GM19328 (cell line): ENCODE data around the gene ESAM.
"Not testable (repeated sequence)": the region's sequence is repeated elsewhere in the genome, so short reads cannot be mapped to it uniquely, and the experiment has no call there.

ENCODE experiments used
- ATAC-seq: cut with Tn5 transposase; IDR thresholded peaks from one replicate; pipeline ENCODE4 v1.9.1; 2021; ENCODE audit warnings: mild to moderate bottlenecking, moderate library complexity; ENCODE audit not compliant: unreplicated experiment

ESAM gene

DNA sequence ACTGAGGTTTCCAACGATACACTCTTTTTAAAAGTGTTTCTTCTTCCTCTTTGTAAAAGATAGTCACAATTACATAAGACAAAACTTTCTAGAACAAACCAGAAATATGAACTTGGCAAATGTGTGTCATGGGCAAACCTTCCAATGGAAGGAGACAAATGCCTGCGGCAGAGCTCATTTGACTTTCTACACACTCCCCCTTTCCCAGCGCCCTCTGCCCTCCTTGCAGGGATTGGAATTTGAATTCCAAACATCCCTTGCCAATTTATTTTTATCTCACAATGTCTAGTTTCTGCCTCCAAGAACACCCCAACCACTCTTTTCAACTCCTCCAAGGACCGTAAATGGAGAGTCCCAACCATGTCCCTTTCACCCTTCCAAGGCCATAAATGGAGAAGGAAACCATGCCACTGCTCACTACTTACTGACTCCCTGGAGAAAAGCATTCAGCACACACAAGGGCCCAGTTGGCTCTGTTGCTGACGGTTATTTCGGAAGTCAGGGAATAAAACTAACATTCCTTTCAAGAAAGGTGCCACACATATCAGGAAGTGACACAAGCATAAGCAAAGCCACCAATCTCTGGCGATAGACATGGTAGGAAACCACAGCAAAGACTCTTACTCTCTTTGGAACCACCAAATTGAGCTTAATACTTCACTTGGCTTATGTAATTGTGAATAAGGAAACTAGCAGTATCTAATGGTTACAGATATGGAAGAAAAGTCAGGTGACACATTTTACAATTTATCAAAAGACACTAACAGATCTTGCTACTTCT is 15.0 kb upstream of the ESAM start:
- no peak for ATAC-seq

DNA sequence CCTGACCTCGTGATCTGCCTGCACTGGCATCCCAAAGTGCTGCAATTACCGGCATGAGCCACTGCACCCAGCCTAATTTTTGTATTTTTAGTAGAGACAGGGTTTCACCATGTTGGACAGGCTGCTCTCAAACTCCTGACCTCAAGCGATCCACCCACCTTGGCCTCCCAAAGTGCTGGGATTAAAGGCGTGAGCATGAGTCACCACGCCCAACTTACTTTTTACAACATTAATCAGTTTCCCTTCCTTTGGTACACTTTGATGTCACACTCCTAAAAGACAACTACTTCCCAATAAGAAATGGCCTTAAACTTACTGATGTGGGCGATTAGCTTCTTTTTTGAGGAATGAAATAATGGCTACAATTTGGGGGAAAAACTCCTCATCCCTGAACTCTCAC is 8.9 kb upstream of the ESAM start:
- not testable (repeated sequence) for ATAC-seq

DNA sequence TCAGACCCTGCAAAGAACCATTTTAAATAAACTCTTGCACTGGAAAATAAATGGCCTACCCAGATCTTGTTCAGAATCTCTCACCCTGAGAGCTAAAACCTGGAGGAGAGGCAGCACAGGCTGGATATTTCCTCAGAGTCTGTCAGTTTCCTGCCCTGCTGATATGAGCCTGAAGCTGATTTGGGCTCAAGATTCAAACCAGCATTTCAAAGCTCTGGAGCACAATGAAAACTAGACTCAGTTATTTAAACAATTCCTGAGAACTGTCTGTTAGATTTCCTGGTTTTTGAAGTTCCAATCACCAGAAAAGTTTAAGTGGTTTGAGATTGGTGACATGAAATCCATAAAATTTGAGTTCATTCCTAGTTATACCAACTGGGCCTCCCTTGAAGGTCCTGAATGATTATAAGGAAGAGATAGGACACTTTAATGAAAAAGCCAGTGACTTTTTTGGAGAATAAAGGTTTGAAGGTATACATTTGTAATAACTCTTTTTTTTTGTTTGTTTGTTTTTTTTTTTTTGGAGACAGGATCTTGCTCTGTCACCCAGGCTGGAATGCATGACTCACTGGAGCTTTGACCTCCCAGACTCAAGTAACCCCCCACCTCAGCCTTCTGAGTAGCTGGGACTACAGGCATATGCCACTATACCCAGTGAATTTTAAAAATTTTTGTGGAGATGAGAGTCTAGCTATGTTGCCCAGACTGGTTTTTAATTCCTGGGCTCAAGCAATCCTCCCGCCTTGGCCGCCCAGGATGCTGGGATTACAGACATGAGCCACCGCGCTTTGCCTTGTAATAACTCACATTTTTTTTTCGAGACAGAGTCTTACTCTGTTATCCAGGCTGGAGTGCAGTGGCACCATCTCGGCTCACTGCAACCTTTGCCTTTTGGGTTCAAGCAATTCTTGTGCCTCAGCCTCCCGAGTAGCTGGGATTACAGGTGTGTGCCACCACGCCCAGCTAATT is 8.0 kb upstream of the ESAM start:
- no peak for ATAC-seq

DNA sequence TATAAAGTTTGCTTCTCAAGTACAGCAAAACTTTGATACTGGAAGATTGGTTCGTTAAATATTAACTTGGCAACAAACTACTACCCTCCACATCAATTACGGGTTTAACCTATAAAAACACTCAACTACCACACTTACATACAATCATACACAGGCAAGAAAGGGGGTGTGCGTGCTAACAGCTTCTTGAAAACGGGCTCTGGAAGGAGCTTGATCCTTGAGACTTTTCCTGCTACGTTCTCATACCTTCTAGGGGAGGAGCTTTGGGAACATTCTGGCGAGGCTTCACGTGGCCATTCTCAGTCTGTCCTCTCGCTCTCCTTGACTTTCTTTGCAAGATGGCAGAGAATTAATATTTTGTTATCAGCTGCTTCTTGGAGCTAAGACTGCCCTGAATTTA is 6.8 kb upstream of the ESAM start:
- ATAC-seq = no peak

DNA sequence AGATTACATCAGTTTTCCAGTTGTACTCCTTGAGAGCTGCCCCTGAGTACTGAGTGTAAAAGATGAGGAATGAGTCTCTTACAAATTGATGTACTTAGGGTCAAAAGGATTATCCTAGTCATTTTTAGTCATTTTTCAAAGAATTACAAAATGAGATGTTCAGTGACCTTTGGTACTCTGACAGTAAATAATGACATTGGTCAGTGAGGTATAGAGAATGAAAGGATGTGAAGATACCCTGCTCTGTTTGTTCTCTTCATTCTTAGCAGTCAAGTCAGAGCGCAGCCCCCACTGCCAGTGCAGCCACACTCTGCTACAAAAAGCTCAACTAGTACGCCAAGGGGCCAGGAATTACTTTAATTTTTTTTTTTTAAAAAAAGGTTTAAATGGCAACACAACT is 4.1 kb upstream of the ESAM start:
- no peak for ATAC-seq

DNA sequence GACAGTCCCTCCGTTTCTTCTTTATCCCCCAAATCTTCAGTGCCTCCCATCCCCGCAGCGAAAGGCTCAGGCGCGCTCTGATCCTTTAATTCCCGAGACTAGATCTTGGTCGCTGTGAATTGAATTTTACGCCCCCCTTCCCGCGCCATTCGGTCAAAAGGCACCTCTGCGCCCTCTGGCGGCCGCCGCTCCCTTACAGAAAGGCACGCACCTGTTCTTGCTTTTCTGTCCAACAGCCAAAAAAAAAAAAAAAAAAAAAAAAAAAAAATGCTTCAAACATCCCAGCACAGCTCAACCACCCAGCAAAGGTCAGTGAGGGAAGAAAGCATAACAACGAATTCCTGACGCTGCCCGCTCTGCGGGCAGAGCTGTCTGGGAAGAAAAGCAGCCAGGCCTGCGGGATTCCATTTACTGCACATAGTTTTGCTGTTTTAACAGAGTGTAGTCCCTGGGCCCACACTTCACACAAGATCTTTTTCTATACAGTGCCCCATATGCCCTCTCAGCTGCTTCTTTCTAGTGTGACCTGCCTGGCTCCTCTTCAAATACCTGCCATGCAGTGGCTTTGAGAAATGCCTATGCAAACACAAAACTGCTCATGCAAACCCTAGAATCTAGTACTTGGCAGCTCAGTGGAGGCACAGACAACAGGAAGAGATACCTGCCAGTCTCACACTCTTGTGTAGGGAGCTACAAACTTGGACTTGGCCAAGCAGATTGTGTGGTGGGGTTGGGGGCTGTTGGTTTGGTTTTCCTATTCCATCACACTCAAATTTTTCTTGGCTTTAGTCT is 1.3 kb upstream of the ESAM start:
- no peak for ATAC-seq

DNA sequence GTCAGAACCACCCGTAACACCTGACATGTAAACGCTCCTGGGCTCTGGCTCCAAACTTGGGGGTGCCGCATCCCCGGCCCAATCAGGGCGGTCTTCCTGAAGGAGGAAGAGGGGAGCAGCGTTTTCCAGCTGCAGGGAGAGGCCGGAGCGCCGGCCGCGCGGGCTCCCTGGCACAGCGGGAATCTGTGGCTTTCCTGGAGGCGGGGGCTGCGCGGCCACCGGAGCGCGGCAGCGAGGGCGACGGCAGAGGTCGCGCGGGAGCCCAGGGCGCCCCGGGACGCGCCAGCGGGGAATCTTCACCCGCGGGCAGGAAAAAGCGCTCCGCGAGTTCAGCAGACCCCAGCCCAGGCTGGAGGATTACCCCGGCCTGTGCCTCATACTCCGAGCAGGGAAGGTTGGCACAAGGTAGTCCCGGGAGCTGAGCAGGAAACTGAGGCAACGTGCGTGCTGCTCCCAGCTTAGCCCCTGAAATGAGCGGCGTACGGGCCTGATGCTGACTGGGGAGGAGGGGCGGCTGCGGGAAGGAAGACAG is 600 bp upstream of the ESAM start:
- peak; percentile 2 for ATAC-seq

DNA sequence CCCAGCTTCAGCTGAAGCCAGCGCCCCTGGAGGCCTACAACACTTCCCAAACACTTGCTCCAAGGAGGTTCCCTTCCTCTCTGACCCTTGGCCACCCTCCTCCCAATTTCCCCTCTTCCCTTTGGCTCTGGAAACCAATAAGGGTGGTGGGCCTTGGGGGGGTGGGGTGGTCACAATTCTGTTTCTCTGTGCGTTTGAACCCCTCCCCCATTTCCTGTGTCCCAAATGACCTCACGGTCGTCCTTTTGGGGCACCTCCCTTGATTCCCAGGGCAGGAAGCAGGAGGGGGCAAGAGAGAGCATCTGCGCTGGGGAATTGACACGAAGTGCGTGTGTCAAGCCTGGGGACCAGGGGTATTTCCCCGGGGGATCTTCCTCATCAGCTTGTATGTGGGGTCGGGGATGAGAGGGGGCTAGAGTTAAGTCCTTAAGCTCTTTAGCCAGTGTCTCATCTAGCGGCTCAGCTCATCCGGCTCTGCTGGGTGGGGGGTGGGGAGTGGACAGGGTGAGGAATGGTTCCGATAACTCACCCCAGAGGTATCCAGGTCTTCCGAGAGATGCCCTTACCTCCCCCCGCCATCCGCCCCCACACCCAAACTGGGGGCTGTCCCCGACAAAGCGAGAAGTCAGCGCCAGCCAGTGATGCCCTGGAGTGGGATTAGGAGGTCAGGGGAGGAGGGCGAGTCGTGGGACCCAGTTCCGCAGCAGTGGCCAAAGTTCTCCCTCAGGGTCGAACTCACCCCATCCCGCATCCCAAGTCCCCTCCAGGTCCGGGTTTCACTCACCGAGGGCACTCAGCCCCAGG is 587 bp downstream of the ESAM start:
- no peak for ATAC-seq

DNA sequence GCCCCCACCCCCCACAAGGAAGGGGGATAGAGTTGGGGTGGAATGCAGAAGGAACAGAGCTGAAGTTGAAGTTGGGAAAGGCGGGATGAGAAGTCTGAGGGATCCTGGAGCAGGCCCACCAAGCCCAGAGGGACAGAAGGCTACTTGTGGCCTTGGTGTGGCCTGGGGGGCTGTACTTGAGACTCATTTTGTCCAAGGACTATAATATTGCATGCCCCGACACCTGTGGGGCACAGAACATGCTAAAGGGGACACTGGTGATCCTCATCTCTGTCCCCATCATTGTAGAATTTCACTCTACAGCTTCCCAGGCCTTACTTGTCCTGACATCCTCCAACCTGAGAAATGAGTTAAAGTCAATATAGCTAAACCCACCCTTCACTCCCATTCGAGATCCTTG is 1.3 kb downstream of the ESAM start:
- ATAC-seq = no peak

DNA sequence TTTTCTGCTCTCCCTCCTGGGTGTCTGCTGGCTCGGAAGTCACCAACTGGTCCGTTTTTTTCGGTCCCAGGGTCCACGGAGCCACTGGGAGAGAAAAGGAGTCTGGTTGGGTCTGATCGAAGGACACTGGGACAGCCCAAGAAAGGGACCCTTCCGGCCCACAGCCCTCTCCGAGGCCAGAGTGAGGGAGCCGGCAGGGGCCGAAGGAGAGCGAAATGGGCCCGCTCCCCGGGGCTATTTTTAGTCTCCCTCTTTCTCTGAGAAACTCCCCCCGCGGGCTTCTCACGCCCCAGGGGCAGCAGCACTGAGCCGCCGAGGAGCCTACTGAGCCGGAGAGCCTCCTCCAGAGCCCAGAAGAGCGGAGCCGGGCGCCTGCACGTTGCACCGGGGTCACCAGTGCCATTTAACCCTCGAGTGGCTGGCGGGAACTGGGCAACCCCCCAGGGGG is 1.9 kb downstream of the ESAM start:
- no peak for ATAC-seq

DNA sequence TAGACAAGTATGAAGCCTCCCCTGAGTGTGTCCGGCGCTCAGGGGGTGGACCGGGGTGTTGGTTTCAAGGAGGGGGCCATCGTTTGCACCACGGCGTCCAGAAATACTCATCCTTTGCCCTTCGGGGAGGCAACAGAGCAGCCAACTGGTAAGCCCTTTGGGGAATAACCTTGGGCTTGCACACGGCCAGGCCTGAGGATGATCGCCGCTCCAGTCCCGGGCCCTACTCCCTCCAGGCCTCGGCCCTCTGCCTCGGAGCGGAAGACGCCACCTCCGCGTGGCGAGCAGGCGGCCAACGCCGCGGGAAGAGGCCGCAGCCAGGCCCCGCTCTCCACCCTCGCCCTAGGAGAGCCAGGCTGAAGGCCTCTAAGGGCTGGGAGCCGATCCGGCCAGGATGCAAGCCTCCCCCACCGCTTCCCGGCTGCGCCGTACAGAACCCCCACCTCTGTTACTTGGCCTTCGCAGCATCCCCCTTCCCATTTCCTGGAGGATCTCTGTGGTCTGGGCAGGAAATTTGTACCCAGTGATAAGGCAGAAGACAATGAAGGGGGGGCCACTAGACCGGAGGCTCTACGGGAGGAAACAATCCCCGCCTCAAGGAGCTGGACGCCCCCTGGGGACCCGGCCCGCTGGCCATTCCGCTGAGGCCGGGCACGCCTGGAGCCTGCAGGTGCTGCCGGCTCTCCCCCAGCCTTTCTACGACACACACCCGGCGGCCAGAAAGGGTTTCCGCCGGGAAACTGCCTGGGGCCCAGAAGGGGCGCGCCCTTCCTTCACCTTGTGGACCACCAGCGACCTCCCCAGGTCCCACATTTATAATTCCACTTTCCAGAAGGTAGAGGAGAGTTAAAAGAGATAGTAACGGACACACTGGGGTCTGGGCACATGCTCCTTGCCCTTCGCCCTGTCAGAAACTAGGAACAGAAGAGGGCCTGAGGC is 2.6 kb downstream of the ESAM start:
- no peak for ATAC-seq

DNA sequence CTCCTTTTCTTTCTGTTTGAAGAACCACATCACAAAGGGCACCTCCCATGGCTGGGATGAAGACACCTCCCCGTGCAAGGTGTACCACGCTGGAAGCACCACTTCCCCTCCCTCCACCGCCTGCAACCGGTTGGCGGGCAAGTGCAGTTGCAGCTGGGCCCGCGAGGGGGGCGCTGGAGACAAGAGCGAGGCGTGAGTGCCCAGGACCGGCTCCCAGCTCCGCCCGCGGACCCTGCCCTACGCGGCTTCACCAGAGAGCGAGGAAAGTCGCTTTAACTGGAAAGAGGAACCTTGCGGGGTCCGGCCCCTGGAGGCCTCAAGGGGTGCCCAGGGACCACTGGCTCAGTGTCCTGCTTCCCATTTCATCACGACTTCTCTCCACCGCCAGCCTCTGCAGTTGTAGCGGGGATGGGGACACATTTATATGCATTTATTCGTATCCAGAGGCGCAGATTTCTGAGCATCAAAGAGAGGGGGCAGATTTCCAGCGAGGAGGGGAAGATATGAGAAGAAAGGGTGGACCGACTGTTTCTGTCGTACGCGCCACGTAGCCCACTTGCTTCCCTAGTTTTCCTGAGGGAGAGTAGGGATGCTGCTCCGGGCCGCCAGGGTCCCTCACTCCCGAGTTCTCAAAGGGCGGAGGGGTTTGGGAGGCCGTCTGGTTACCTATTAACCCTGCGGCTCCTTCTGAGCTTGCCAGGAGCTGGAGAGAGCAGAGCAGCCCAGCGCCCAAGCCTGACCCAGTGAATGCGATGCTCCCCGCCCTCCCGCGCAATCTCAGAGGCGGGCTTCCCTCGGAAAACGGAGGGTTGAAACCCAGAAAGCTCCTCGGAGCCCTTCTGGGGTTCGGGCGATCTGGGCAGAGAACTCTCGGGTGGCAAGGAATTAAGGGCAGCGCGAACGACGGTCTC is 3.5 kb downstream of the ESAM start:
- peak; percentile 49 for ATAC-seq

DNA sequence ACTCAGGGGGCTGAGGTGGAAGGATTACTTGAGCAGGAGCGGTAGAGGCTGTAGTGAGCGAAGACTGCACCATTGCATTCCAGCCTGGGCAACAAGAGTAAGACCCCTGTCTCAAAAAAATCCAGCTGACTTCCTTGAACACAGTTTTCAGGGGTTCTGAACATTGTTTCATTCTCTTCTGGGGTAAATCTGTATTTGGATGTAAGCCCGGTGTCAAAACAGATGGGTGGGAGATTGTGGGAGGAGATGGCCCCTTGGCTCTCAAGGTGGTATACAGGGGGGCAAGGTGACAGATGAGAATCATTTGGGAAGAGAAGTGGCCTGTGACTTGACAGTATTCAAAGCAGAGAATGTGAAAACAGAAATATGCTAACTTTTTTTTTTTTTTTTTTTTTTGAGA is 4.8 kb downstream of the ESAM start:
- no peak for ATAC-seq

DNA sequence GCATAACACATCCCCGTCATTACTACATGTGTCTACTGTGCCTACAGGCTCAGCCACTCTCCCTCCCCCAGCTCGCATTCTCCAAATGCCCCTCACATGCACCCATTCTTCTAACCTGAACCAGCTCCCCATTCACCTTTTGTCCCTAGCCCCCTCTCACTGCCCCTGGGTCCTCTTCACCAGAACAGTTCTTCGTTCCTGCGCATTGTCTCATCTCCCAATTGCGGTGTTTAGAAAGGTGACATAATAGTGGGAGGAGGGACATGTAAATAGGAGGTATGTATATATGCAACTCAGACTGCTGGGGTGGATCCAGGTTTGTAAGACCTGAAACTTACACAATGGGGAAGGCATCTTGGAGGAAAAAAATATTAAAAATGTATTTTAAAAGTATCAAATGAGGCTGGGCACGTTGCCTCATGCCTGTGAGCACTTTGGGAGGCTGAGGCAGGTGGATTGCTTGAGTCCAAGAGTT is 5.3 kb downstream of the ESAM start:
- ATAC-seq = no peak

DNA sequence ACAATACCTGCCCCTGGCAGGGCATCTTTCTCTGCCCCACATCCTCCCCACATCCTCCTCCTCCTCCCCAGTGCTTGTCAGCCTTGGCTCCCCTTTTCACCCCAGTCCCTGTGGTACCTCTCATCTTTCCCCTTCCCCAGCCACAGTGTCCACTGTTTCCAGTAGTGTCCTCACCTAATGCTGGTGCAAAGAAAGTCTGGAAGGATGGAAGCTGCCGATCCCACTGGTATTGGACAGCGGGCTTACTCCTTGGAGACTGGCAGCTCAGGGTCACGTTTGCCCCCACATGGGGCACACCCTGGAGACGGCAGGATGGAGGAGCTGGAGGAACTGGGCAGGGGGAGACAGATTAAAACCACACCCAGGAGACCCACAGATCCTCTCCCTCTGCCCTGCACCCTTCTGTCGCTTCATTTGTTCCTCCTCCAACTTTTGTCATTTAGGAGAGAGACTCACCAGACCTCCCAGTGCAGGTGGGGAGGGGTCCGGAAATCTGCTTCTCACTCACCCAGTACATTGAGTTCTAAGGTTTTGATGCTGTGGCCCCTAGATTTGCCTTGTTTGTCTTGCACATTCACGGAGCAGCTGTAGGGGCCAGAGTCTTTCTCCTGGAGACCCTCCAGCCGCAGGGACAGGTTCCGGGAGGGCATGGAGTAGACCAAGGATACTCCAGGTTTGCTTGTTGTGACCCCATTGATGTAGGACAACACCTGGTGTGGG is 5.9 kb downstream of the ESAM start:
- ATAC-seq = no peak

DNA sequence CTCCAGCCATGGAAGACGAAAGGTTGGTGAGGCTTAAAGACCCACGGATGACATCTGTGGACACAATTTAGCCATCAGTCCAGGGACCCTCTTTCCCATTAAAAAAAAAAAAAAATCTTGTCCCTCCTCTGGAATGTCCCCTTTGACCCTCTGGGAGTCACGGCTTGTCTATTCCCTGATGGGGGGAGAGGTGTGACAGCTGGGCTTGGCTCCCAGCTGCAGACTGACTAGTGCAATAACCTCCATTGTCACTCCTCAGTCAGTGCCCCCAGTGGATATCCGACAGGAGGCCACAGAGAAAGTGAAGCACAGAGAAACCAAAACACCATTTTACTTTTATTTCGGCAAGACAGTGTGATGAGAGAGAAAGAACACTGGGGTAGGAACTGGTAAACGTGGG is 7.4 kb downstream of the ESAM start:
- ATAC-seq = no peak

DNA sequence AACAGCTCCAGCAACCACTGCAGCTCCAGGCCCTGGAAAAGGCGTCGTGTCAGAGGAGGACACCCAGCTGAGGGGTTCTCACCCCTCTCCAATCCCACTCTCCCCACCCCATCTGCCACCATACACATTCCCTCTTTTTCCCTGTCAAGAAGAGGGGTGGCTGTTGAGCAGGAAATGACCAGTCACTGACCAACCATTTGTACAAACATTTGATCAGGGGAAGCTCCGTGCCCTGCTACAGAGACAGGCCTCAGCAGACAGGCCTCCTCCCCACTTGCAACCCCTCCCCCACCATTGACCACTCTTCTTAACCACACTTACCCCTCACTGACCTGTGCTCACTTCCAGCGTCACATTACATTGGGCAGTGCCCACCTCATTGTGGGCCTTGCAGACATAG is 7.8 kb downstream of the ESAM start:
- ATAC-seq = no peak
